GM12801 (cell line): ENCODE results near the gene NRXN3.

Experiments
- TF ChIP-seq, protein P1 (sequence below): IDR thresholded peaks from one replicate; pipeline ENCODE4 v1.5.1; 2011; ENCODE audit warnings: control low read depth; ENCODE audit not compliant: insufficient read length; ENCODE audit errors: extremely low read depth

Gene NRXN3

GRCh38 chr14:79649856-79650255, 1479.7 kb downstream of the NRXN3 start:
- TF ChIP-seq, protein P1, sequence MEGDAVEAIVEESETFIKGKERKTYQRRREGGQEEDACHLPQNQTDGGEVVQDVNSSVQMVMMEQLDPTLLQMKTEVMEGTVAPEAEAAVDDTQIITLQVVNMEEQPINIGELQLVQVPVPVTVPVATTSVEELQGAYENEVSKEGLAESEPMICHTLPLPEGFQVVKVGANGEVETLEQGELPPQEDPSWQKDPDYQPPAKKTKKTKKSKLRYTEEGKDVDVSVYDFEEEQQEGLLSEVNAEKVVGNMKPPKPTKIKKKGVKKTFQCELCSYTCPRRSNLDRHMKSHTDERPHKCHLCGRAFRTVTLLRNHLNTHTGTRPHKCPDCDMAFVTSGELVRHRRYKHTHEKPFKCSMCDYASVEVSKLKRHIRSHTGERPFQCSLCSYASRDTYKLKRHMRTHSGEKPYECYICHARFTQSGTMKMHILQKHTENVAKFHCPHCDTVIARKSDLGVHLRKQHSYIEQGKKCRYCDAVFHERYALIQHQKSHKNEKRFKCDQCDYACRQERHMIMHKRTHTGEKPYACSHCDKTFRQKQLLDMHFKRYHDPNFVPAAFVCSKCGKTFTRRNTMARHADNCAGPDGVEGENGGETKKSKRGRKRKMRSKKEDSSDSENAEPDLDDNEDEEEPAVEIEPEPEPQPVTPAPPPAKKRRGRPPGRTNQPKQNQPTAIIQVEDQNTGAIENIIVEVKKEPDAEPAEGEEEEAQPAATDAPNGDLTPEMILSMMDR = no peak

DNA sequence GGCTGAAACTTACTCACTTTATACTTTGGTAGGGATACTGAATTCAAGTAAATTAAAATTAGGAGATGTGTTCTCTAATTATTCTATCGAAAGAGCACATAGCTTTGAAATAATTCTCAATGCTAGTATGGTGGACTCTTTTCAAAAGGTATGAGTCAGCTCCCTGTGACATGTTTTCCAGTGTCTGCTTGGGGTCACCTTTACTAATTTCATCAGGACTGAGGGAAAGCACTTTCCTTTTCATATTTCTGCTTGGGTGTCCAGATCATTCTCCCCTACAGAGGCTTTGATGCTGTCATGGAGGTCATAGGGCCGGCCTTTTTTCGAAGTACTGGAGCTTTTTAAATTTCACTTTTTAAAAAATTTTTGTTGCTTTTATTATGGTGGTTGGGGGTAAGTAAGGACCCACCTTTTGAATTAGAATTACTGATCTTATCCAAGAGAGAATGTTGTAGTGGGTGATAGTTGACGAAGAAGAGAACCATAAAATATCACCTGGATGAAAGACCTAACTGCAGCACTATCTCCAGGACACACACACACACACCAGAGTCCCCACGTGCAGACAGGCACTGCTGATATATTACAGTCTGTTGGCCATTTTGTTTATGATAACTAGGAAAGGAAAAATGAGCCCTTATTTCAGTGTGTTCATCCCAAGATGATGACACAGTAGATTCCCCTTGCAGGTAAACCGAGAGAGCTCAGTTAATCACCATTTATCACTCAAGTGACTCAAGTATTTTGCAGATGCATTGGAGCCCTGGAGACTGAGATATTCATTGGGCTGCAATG, 1482.5 kb downstream of the NRXN3 start:
- TF ChIP-seq, protein P1 = no peak

DNA sequence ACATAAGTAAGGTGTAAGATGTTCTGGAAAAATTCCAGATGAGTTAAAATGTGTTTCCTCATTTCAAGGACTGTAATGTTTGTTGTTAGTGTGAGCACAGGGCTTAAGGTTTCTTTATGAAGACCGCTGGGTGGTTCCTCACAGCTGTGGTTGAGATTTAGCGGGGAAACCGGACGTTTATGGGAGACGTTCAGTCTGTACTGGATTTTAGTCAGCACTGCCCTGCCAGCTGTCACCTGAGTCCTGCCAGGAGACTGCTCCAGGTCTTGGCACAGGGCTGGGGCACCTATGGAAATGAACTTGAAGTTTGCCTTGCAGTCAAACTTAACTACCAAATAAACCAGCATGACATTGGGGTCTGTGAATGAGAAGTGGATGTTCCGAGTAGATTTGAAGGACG, 1485.9 kb downstream of the NRXN3 start:
- TF ChIP-seq, protein P1 = no peak

DNA sequence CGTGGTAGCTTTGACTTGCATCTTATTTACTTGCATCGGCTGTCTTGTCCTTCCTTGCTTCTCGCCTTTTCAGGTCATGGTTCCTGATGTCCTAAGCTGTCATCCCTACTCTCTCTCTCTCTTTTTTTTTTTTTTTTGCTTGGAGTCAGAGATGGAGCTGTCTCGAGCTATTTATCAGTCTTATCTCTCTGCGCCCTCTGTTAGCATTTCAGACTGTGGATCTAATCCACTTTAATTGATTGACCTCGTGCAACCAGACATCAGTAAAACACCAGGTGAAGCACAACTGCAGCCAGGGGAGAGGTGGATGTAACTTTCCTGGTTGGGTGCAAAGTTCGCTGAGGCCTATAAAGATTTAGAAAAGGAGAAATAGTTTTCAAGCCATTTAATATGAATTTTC, 1486.3 kb downstream of the NRXN3 start:
- TF ChIP-seq, protein P1 = no peak

DNA sequence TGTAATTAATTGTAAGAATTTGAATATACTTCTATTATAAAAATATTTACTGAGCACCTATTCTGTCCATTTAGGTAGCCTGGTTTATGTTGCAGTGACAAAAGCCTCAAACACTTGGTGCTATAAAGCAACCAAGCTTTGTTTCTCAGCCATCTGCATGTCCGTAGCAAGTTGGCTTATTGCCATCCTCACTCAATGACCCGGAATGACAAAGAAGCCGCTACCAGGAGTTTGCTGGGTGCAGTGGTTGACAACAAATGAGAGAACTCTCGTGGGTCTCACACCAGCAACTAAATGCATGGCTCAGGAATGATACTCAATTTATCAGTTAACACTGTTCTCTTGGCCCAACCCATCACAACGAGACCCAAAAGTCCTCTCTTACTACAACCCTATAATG, 1488.0 kb downstream of the NRXN3 start:
- TF ChIP-seq, protein P1 = no peak

DNA sequence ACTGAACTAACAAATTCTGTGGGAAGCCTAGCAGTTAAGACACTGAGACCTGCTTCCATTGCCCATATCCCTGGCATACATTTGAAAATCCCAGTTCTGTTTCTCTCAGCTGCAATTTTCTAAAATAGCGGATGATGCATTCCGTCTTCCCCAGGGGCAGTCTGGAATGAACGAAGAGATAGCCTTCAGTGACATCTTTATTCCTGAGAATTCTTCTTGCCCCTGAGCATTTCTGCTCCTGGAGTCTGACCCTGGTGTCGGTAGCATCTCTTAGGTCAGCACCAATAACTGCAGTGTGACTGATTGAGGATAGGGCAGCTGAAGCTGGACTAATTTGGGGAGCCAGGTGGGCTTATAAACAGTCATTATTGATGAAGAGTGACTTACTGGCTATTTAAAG, 1488.6 kb downstream of the NRXN3 start:
- TF ChIP-seq, protein P1 = no peak

DNA sequence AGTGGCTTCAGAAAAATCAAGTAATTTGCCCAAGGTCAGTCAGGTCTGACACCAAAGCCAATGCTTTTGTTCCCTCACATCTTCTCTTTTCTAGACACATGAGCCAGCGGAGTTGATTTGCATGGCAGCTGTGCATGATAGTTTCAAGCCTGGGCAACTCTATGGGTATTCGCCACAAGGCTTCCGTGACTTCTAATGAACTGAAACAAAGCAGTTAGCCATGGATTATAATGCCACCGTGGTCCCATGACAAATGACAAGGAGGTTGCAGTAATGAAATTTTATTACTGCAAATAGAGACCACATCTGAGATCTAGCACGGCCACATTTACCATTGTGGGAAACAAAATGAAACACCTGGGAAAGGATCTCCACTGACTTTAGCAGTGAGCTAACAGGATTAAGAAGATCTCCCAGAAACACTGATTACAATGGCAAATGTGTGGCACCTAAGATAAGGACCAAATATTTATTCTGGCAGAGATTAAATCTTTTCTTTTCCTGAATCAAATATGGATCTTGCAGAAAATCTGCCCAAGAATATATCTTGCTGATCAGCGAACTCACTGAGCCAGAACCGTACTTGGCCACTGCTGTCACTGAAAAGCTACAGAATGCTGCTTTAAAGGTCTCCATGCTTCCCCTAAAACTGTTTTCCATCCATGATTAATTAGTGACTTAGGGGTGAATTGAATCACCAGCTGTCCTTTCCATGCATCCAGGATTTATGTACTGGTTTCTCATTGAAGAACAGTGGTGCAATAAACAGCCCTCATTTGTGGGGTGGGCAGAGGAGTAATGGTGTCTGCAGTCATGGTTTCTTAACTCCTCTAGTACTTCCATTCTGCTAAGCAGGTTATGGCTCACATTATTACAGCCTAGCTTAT, 1490.1 kb downstream of the NRXN3 start:
- TF ChIP-seq, protein P1 = no peak
